ENCODE measurements around the gene VAMP3. TPM values are rescaled to one million over a fixed set of nuclear protein-coding genes. Genes with fewer than 3 reads are reported as not detected.
A peak's percentile ranks its signal among the peaks of the same experiment; 100 is the strongest.

Gene VAMP3
- total and polyA plus RNA-seq, 9 of the 15 experiments (the other 6 are each of a cell fraction or from before 2014, with no cell fraction given): 27.1 to 71.3 (median 47.5) TPM

GRCh38 chr1:7783826-7784491, 12.9 kb downstream of the VAMP3 start, which contains the start of gene PER3:
PER3 (plus strand) TSS chr1:7784291; CDS start chr1:7784878, 587 bp downstream.
- Histone ChIP-seq H3K9me1 (ENCODE audit: control insufficient read depth, insufficient read depth, low read length) (no peaks in the 10 kb centered on the region), H3K9me3 (replicated peaks; ENCODE audit: control insufficient read depth, insufficient read depth, low read depth, low read length) (peaks cover 7% of the 10 kb centered on the region), H3K4me2 (ENCODE audit: insufficient read depth, low read length) (peak within 1 kb of the TSS; percentile 70), H3K9ac (ENCODE audit: insufficient read depth in 1 of 2, low read depth in 2 of 2, low read length in 2 of 2) (peak within 1 kb of the TSS; percentile 58 to 82; a peak in 3 of 4 replicates), H3K36me3 (ENCODE audit: control insufficient read depth, insufficient read depth, low read length) (peaks cover 42% of the 10 kb centered on the region; the same call in 2 of the 3 replicates), H4K20me1 (replicated peaks; ENCODE audit: control insufficient read depth, insufficient read depth, low read length) (no peaks in the 10 kb centered on the region), H2AFZ (ENCODE audit: low read depth, low read length) (peak within 1 kb of the TSS; percentile 91), H3K79me2 (ENCODE audit: control insufficient read depth, insufficient read depth, low read length) (no peaks in the 10 kb centered on the region), H3K27me3 (ENCODE audit: control insufficient read depth in 2 of 2, insufficient read depth in 2 of 2, low read length in 2 of 2) (no peaks in the 10 kb centered on the region), H3K4me1 (replicated peaks in 1 of 2; ENCODE audit: control insufficient read depth in 2 of 2, insufficient read depth in 2 of 2, low read length in 2 of 2) (peaks cover 7 to 17% of the 10 kb centered on the region in 2 experiments; a peak in 4 of 5 replicates), H3K4me3 (peak within 1 kb of the TSS; percentile 49), H3K27ac (ENCODE audit: extremely low read depth, low read depth, low read length) (peak within 1 kb of the TSS; percentile 63; the same call in 1 of the 3 replicates)
- WGBS (ENCODE audit: insufficient coverage, low coverage, missing lambda C conversion rate): 5% methylated on average over 53 of the region's 90 CpGs
- ATAC-seq (peak; percentile 99), DNase-seq (ENCODE audit: extremely low read depth in 1 of 4, low spot score in 3 of 4) (peak; percentile 97 to 99 (median 98)), FAIRE-seq (peak; percentile 82)
- ChIA-PET POLR2A (interaction anchor here (0.6 kb wide), 1 partner anchor 10 kb away, joined by 3 read pairs; no protein-coding TSS in a partner anchor), CTCF (ENCODE audit: low intra/inter-chr PET ratio) (no interaction called here)
- intact Hi-C loops (cut with micrococcal nuclease): no loop called here
- in situ Hi-C loops (cut with MboI): no loop called here
- no TSS peak for BruUV-seq (replicated peaks)
- TF ChIP-seq ZKSCAN3 (CRISPR knock-in tag; IDR thresholded peaks at IDR 0.05): no peak
- no peak for TF ChIP-seq ZBTB26 (CRISPR knock-in tag; IDR thresholded peaks at IDR 0.05)
- TF ChIP-seq RBM25 (IDR thresholded peaks at IDR 0.05; ENCODE audit: low read depth, low read length, severe bottlenecking): peak; percentile 97
- TF ChIP-seq DACH1 (IDR thresholded peaks at IDR 0.05; ENCODE audit: partially characterized antibody): no peak
- no peak for TF ChIP-seq FUS (optimal IDR thresholded peaks at IDR 0.05; ENCODE audit: low read depth, low read length)
- TF ChIP-seq EWSR1 (IDR thresholded peaks at IDR 0.05; ENCODE audit: borderline replicate concordance, low read depth, partially characterized antibody): no peak
- peak; percentile 64 for TF ChIP-seq FIP1L1 (IDR thresholded peaks at IDR 0.05; ENCODE audit: low read depth, low read length, poor library complexity, severe bottlenecking)
- TF ChIP-seq SMC3 (conservative IDR thresholded peaks at IDR 0.05; ENCODE audit: insufficient read depth, low read depth, low read length): no peak
- TF ChIP-seq SPI1 (IDR thresholded peaks at IDR 0.05; ENCODE audit: borderline replicate concordance, low read depth, low read length): no peak
- TF ChIP-seq MAX (CRISPR knock-in tag; IDR thresholded peaks at IDR 0.05): peak; percentile 64; the same call in 1 of the 2 replicates
- no peak for TF ChIP-seq HINFP (tag; conservative IDR thresholded peaks at IDR 0.05; ENCODE audit: low read depth)
- no peak for TF ChIP-seq CTCF (IDR thresholded peaks at IDR 0.05 in 2 of 3, conservative IDR thresholded peaks at IDR 0.05 in 1 of 3; ENCODE audit: insufficient read depth in 2 of 3, low read depth in 1 of 3, low read length in 3 of 3)
- peak; percentile 59 for TF ChIP-seq CREM (IDR thresholded peaks at IDR 0.05; ENCODE audit: low read depth)
- TF ChIP-seq GTF2F1 (IDR thresholded peaks at IDR 0.05; ENCODE audit: low read depth, low read length): no peak
- TF ChIP-seq TCFL5 (CRISPR knock-in tag; conservative IDR thresholded peaks at IDR 0.05): no peak
- no peak for TF ChIP-seq ZNF124 (CRISPR knock-in tag; IDR thresholded peaks at IDR 0.05)
- no peak for TF ChIP-seq GABPA (tag; conservative IDR thresholded peaks at IDR 0.05; ENCODE audit: low read depth)
- TF ChIP-seq ZNF184 (CRISPR knock-in tag; IDR thresholded peaks at IDR 0.05): no peak
